GM12878 (cell line): Measurements from ENCODE around the gene PTPRN2.

Experiments used
- ESRRA ChIP-seq: IDR thresholded peaks from 2 replicates; pipeline ENCODE4 v1.6.1; 2012; ENCODE audit warnings: mild to moderate bottlenecking, low read length, improper control_type of control experiment
- EZH2 ChIP-seq: IDR thresholded peaks from 2 replicates; pipeline ENCODE4 v1.6.1; 2012; ENCODE audit warnings: low read depth, mild to moderate bottlenecking, control low read depth, inconsistent platforms, low read length, borderline replicate concordance; ENCODE audit not compliant: control insufficient read depth
- RUNX3 ChIP-seq: IDR thresholded peaks from 2 replicates; pipeline ENCODE4 v1.6.1; 2012; ENCODE audit warnings: low read length, inconsistent platforms
- TF ChIP-seq, protein P1 (sequence below), 3 experiments: IDR thresholded peaks in 2 of 3; conservative IDR thresholded peaks in 1 of 3; 2 replicates each; pipeline ENCODE4 v1.5.1; 2011; ENCODE audit warnings: low read depth in 3 of 3, low read length in 3 of 3, mild to moderate bottlenecking in 3 of 3, control low read depth in 2 of 3, moderate library complexity in 2 of 3, inconsistent platforms in 1 of 3, mixed read lengths in 1 of 3; ENCODE audit not compliant: control insufficient read depth in 2 of 3, insufficient read depth in 1 of 3; ENCODE audit errors: extremely low read depth in 1 of 3
- TF ChIP-seq, protein P2 (sequence below): fragments of 450-650 bp; IDR thresholded peaks from 2 replicates; pipeline ENCODE4 v1.6.1; 2014; ENCODE audit warnings: mild to moderate bottlenecking

DNA sequence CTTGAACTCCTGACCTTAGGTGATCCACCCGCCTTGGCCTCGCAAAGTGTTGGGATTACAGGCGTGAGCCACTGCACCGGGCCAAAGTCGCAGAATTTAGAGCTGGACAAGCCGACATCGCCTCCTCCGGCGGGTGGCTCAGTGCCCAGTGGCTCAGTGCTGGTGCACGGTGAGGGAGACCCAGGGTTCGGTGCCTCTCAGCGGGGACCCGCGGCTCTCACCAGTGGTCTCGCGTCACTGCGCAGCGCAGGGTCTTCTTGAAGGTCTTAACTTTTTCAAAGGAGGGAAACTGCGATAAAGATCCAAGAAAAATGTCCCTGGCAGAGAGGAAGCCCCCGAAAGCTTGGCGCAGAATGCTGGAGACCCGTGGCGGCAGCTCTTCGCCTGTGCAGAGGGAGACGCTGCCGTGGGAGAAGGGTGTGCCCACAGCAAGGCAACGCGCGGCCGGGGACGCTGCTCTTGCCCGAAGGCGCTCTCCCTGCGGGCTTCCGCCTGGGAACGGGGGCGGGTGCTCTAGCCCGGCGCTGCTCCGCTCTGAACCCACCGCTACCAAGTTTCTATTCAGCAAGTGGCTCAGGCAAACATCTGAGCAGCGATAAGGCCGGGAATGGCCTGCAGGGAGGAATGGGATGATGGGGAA is 926.5 kb downstream of the PTPRN2 start:
- TF ChIP-seq, protein P1, sequence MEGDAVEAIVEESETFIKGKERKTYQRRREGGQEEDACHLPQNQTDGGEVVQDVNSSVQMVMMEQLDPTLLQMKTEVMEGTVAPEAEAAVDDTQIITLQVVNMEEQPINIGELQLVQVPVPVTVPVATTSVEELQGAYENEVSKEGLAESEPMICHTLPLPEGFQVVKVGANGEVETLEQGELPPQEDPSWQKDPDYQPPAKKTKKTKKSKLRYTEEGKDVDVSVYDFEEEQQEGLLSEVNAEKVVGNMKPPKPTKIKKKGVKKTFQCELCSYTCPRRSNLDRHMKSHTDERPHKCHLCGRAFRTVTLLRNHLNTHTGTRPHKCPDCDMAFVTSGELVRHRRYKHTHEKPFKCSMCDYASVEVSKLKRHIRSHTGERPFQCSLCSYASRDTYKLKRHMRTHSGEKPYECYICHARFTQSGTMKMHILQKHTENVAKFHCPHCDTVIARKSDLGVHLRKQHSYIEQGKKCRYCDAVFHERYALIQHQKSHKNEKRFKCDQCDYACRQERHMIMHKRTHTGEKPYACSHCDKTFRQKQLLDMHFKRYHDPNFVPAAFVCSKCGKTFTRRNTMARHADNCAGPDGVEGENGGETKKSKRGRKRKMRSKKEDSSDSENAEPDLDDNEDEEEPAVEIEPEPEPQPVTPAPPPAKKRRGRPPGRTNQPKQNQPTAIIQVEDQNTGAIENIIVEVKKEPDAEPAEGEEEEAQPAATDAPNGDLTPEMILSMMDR (IDR thresholded peaks at IDR 0.05 in 2 of 3, conservative IDR thresholded peaks at IDR 0.05 in 1 of 3; ENCODE audit: control insufficient read depth in 2 of 3, extremely low read depth in 1 of 3, insufficient read depth in 1 of 3, low read depth in 3 of 3, low read length in 3 of 3), result no peak
- TF ChIP-seq, protein P2, sequence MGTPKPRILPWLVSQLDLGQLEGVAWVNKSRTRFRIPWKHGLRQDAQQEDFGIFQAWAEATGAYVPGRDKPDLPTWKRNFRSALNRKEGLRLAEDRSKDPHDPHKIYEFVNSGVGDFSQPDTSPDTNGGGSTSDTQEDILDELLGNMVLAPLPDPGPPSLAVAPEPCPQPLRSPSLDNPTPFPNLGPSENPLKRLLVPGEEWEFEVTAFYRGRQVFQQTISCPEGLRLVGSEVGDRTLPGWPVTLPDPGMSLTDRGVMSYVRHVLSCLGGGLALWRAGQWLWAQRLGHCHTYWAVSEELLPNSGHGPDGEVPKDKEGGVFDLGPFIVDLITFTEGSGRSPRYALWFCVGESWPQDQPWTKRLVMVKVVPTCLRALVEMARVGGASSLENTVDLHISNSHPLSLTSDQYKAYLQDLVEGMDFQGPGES, result no peak
- TF ChIP-seq RUNX3 (no peak), ESRRA (no peak), EZH2 (no peak)
